ENCODE data around the gene KIF5A. TPM values are rescaled to one million over a fixed set of nuclear protein-coding genes. Genes with fewer than 3 reads are reported as not detected.

The KIF5A gene
- total and polyA plus RNA-seq, 8 donors = 0.38 to 6.5 (median 5.3) TPM

DNA sequence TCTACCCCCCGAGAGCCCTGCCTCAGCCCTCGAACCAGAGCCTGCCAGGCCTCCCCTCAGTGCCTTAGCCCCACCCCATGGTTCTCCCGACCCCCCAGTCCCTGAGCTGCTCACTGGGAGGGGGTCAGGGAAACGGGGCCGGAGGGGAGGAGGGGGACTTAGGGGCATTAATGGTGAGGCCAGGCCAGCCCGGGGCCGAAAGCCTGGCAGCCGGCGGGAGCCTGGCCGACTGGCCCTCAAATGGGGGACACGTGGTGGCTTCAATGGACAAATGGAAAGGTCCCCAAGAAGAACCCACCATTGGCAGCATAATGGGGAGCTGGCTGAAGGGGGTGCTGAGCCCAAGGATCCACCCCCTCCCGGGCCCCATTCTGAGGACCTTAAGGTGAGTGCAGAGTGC lies 21.7 kb upstream of the KIF5A start:
- Histone ChIP-seq H3K4me1 (peaks cover 16 to 30% of the 10 kb centered on the region in 2 donors), H3K9me3 (no peaks in the 10 kb centered on the region), H3K36me3 (peaks cover 0 to 92% of the 10 kb centered on the region in 2 donors), H3K4me3 (no peak overlapping the region), H3K27me3 (no peaks in the 10 kb centered on the region), H3K27ac (no peak overlapping the region)
- ATAC-seq = no peak
- intact Hi-C loops (cut with DNase I) = no loop called here
- TF ChIP-seq, protein P1, sequence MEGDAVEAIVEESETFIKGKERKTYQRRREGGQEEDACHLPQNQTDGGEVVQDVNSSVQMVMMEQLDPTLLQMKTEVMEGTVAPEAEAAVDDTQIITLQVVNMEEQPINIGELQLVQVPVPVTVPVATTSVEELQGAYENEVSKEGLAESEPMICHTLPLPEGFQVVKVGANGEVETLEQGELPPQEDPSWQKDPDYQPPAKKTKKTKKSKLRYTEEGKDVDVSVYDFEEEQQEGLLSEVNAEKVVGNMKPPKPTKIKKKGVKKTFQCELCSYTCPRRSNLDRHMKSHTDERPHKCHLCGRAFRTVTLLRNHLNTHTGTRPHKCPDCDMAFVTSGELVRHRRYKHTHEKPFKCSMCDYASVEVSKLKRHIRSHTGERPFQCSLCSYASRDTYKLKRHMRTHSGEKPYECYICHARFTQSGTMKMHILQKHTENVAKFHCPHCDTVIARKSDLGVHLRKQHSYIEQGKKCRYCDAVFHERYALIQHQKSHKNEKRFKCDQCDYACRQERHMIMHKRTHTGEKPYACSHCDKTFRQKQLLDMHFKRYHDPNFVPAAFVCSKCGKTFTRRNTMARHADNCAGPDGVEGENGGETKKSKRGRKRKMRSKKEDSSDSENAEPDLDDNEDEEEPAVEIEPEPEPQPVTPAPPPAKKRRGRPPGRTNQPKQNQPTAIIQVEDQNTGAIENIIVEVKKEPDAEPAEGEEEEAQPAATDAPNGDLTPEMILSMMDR (IDR thresholded peaks at IDR 0.05) = no peak
- no peak for DNase-seq

DNA sequence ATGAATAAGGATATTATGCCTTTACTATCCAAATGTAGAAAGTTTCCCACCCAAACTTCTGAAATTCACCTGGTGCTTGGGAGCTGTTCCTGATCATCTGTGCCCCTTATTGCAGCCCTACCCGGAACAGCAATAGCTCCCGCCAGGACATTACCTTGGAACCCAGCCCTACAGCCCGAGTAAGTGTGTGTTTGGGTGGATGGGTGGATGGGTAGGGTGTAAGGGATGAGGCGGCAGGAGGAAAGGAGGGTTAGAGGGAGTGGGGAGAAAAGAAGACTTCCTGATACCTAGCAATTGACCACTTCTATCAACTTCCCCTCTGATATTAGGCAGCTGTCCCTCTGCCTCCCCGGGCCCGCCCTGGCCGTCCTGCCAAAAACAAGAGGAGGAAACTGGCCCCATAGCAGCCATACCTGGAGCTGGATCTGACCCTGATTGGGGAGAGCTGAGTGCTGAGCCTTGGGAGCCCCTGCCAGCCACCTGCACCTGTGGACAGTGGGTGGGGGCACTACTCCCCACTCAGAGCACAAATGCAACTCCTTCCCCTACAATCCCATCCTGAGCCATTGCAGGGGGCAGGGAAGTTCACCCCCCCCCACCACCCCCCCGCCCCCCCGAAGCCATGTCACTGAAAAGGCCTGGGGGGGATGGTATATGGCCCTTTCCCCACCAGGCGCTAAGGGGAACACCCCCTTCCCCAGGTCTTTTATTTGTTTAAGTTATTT lies 20.9 kb upstream of the KIF5A start:
- TF ChIP-seq, protein P1 (IDR thresholded peaks at IDR 0.05) = no peak
- Histone ChIP-seq H3K9me3 (no peaks in the 10 kb centered on the region), H3K4me3 (no peak overlapping the region), H3K27ac (no peak overlapping the region), H3K4me1 (peaks cover 11 to 22% of the 10 kb centered on the region in 2 donors), H3K27me3 (no peaks in the 10 kb centered on the region), H3K36me3 (peaks cover 0 to 100% of the 10 kb centered on the region in 2 donors)
- DNase-seq = no peak
- no peak for ATAC-seq
- intact Hi-C loops (cut with DNase I) = no loop called here

DNA sequence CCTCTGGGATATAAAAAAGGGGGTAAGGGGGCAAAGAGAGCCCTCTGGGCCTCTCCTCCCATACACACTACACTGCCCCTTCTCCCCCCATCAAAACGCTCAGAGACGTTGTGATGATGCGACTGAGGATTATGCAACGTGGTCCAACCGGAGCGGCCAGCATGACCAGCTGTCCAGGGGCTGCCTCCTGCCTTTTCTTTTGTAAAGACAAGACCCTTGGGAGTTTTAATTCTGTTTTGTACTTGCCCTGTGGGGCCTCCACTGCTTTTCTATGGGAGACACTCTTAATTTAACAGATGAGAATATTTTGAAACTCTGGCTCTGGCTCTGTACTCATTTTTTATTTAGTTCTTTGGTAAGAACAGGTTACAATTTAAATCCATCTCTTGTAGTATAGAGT lies 20.0 kb upstream of the KIF5A start:
- H3K27me3 ChIP-seq = no peaks in the 10 kb centered on the region
- peaks cover 0 to 100% of the 10 kb centered on the region in 2 donors for H3K36me3 ChIP-seq
- no peak overlapping the region for H3K4me3 ChIP-seq
- TF ChIP-seq, protein P1 (IDR thresholded peaks at IDR 0.05) = no peak
- ATAC-seq (no peak), DNase-seq (no peak)
- H3K9me3 ChIP-seq = no peaks in the 10 kb centered on the region
- H3K4me1 ChIP-seq = peaks cover 3 to 14% of the 10 kb centered on the region in 2 donors
- intact Hi-C loops (cut with DNase I) = no loop called here
- H3K27ac ChIP-seq = no peak overlapping the region

DNA sequence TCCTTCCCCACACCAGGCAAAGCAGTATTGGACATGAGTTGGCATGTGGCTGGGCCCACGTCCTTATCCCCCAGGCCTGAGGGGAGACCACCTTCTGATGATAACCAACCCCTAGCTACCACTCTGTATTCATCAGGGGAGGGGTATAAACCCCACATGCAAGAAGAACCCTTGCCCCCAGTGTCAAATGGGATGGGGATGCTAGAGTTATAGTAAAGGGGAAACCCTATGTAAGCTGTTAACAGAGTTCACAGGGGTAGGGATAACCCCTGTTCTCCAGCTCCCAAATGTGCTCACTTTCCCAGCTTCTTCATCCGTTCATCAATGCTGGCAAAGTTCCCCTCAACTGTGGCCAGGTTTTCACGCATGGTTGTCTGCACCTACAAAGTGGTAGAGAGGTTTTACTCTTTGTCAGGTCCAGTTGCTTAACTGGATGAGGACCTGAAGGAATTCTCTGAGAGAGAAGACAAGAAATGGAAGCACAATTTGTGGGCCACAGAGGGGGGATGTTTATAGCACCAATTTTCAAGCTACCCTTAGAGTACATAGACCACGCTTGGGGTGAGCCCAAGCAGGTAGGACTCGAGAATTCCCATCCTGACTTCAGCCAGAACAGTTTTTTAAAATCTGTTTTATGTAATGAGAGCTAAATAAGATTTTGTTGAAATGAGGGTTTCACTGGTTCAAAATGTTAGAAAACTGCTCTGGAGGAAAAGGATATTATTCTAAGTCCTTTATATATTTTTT lies 19.3 kb upstream of the KIF5A start:
- no peak for ATAC-seq
- no peak for DNase-seq
- TF ChIP-seq, protein P1 (IDR thresholded peaks at IDR 0.05) = no peak
- Histone ChIP-seq H3K9me3 (no peaks in the 10 kb centered on the region), H3K4me3 (no peak overlapping the region), H3K4me1 (peaks cover 0 to 6% of the 10 kb centered on the region in 2 donors), H3K27ac (no peak overlapping the region), H3K27me3 (no peaks in the 10 kb centered on the region), H3K36me3 (peaks cover 0 to 100% of the 10 kb centered on the region in 2 donors)
- intact Hi-C loops (cut with DNase I) = no loop called here

DNA sequence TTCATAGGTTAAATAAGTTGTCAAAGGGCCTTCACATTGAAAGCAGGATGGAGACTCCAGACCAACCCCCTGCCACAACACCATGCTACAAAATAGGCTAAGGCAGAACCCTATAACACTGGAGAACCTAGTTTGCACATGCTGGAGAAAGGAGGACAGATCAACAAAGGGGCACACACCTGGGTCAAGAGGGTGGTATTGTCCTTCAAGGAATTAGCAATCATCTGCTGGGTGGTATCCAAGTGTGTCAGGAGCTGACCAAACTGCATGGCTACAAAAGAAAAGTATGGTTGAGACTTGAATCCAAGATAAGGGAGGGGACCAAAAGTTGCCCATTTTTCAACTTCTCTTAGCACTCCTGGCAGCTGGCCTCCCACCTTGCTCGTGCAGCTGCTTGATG lies 18.0 kb upstream of the KIF5A start:
- Histone ChIP-seq H3K36me3 (peaks cover 0 to 90% of the 10 kb centered on the region in 2 donors), H3K4me3 (no peak overlapping the region), H3K4me1 (no peaks in the 10 kb centered on the region), H3K27me3 (no peaks in the 10 kb centered on the region), H3K9me3 (no peaks in the 10 kb centered on the region), H3K27ac (no peak overlapping the region)
- no peak for ATAC-seq
- no peak for DNase-seq
- intact Hi-C loops (cut with DNase I) = no loop called here
- TF ChIP-seq, protein P1 (IDR thresholded peaks at IDR 0.05) = no peak
